ENCODE results near the gene MAP4K3. TPM values are rescaled to one million over a fixed set of nuclear protein-coding genes. Genes with fewer than 3 reads are reported as not detected.
A peak's percentile ranks its signal among the peaks of the same experiment; 100 is the strongest.
"Not testable (repeated sequence)": the region's sequence is repeated elsewhere in the genome, so short reads cannot be mapped to it uniquely, and the experiment has no call there.

MAP4K3 gene
- total RNA-seq, 1 experiment from 2014 or later, result 20.1 TPM

DNA sequence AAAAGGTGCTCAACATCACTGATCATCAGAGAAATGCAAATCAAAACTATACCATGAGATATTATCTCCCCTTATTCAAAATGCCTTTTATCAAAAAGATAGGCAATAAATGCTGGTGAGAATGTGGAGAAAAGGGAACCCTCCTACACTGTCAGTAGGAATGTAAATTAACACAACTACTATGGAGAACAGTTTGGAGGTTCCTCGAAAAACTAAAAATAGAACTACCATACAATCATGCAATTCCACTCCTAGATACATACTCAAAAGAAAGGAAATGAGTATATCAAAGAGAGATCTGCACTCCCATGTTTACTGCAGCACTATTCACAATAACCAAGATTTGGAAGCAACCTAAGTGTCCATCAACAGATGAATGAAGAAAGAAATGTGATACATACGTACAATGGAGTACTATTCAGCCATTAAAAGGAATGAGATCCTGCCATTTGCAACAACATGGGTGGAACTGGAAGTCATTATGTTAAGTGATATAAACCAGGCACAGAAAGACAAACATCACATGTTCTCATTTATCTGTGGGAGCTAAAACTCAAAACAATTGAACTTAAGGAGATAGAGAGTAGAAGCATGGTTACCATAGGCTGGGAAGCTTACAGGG is 63.8 kb downstream of the MAP4K3 start:
- no peak for DNase-seq (ENCODE audit: low spot score)

DNA sequence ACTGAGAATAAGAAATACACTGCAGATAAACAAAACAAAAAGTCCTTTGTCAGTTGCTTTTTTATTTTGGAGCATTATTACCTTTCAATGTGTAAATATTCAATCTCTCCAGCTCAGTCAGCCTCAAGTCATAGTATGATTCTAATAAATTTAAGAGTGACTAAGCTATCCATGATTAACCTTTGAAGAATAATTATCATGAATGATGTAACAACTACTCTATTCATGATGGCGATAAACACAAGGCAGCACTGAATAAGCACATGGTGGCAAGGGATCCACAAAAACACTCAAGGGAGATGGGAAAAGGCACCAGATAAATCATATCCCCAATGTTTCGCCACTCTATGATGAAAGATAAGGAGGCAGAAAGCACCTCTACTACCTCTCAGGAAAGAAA is 67.0 kb downstream of the MAP4K3 start:
- DNase-seq (ENCODE audit: low spot score), result no peak

DNA sequence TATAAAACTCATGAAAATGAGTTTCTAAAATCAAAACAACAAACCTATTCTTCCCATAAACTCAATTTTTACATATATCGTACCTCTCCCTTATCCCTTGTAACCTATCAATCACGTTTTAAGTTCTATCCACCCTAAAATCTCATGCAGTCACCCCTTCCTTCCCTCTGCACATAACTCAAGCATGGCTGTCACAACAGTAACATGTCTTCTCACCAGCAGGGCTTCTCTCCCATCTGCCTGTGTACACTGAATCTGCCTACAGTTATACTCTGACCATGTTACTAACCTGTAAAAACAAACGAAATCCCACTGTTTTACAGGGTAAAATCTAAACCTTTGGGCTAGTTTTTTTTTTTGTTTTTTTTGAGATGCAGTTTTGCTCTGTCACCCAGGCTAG is 68.2 kb downstream of the MAP4K3 start:
- DNase-seq (ENCODE audit: low spot score), result no peak

DNA sequence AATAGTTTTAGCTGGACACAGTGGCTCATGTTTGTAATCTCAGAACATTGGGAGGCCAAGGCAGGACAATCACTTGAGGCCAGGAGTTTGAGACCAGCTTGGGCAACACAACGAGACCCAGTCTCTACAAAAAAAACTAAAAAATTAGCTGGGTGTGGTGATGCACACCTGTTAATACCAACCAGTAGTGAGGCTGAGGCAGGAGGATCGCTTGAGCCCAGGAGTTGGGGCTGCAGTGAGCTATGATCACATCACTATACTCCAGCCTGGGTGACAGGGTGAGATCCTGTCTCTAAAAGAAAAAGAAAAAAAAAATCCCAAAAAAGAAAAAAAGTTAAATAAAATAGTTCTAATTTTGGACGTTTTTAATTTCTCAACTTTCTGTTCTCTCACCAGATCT is 68.7 kb downstream of the MAP4K3 start:
- no peak for DNase-seq (ENCODE audit: low spot score)

GRCh38 chr2:39362595-39362994 is 74.5 kb downstream of the MAP4K3 start:
- no peak for DNase-seq (ENCODE audit: low spot score)

DNA sequence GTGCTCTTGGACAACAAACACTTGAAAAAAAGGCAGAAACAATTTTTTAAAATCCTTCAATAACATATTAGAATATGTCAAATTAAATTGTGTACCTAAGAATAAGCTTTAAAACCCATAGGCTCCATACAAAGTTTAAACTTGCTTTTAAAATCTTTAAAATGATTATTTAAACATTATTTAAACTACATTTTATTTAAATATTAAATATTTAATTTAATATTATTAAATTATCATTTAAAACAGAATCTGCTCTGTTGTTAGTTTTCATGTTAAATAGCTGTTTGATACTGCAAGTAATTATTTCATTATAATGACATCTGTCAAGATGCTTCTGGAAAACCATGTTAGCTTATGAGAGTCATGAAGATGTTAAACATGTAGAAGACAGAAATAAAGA is 75.6 kb downstream of the MAP4K3 start:
- no peak for DNase-seq (ENCODE audit: low spot score)

DNA sequence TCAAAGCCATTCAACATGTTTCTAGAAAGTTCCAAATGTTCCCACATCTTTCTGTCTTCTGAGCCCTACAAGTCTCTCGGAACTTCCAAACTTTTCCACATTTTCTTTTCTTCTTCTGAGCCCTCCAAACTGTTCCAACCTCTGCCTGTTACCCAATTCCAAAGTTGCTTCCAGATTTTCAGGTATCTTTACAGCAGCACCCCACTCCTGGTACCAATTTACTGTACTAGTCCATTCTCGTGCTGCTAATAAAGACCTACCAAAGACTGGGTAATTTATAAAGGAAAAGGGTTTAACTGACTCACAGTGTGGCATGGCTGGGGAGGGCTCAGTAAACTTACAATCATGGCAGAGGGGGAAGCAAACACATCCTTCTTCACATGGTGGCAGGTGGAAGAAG is 76.7 kb downstream of the MAP4K3 start:
- not testable (repeated sequence) for DNase-seq (ENCODE audit: low spot score)

DNA sequence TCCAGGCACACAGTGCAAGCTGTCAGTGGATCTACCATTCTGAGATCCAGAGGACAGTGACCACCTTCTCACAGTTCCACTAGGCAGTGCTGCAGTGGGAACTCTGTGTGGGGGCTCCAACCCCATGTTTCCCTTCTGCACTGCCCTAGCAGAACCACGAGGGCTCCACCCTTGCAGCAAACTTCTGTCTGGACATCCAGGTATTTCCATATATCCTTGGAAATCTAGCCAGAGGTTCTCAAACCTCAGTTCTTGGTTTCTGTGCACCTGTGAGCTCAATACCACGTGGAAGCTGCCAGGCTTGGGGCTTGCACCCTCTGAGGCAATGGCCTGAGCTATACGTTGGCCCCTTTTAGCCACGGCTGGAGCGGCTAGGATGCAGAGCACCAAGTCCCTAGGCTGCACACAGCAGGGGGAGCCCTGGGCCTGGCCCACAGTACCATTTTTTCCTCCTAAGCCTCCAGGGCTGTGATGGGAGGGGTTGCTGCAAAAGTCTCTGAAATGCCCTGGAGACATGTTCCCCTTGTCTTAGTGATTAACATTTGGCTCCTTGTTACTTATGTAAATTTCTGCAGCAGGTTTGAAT is 77.5 kb downstream of the MAP4K3 start:
- no peak for DNase-seq (ENCODE audit: low spot score)

DNA sequence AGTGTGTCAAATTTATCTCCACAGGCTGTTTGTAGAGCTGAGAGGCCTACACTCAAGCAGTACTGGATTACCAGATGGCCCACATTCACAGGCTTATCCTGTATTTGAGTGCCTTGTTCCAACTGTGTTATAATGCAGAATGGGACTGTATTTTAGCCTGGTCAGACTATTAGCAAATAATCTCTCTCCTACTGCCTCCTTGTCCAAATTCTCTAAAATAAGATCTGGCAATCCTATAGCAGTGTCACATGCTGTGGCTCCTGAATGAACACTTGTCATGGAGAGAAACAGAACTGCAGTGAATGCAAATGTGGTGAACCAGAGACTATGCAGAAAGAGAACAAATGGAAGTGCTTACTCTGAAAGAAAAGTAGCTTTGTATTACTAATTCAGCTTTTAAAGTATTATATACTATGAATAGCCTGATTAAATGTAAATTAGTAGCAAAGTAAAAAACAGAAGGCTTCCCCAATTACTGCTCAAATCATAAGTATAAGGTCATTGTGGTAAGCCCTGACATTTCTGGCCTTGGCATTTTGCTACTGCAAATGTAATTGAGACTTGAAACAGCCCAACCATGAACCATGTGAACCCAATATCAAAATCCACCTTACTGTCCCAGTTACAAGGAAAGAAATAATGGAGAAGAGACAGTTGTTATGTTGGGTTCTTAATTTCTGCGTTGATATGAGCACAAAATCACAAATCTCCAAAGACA is 80.0 kb downstream of the MAP4K3 start:
- DNase-seq (ENCODE audit: low spot score), result no peak

- no peak for DNase-seq (ENCODE audit: low spot score)
Observed at GRCh38 chr2:39350658-39351057, 86.4 kb downstream of the MAP4K3 start.

GRCh38 chr2:39338502-39338901 is 98.6 kb downstream of the MAP4K3 start:
- no peak for DNase-seq (ENCODE audit: low spot score)

GRCh38 chr2:39335930-39336329 is 101.2 kb downstream of the MAP4K3 start:
- no peak for DNase-seq (ENCODE audit: low spot score)

DNA sequence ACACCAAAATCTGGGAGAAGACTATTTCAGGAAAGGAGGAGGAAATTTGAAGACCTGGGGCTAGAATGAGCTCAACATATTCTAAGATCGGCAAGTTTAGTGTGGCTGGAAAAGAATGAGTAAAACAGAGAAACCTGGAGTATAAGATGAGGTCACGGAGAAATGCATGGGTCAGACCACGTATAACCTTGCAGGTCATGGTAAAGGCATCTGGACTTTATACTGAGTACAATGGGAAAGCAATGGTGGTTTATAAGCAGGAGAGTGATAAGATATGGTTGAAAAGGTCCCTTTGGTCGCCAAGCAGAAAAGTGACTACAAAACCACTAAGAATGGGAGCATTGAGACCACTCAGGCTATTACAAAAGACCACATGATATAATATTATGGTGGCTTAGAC is 102.1 kb downstream of the MAP4K3 start:
- DNase-seq (ENCODE audit: low spot score), result no peak

DNA sequence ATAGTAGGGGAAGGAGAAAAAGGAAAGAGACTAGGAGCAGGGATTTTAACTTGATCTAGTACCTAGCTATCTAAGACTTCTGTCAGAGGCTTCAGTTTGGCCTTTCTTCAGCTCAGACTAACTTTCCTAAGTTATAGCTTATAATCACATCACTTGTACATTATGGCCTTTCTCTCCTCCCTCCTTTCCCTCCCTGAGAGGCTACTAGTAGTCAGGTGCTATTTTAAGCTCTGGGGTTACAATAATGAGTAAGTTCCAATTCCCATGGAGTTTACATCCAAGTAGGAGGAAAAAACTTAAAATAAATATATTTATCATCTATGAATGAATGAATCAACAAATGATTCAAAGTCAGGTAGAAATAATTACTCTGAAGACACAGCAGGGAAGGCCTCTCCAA is 102.6 kb downstream of the MAP4K3 start:
- no peak for DNase-seq (ENCODE audit: low spot score)

GRCh38 chr2:39326644-39327043 is 110.4 kb downstream of the MAP4K3 start:
- no peak for DNase-seq (ENCODE audit: low spot score)

- no peak for DNase-seq (ENCODE audit: low spot score)
Observed at GRCh38 chr2:39325966-39326365, 111.1 kb downstream of the MAP4K3 start.

DNA sequence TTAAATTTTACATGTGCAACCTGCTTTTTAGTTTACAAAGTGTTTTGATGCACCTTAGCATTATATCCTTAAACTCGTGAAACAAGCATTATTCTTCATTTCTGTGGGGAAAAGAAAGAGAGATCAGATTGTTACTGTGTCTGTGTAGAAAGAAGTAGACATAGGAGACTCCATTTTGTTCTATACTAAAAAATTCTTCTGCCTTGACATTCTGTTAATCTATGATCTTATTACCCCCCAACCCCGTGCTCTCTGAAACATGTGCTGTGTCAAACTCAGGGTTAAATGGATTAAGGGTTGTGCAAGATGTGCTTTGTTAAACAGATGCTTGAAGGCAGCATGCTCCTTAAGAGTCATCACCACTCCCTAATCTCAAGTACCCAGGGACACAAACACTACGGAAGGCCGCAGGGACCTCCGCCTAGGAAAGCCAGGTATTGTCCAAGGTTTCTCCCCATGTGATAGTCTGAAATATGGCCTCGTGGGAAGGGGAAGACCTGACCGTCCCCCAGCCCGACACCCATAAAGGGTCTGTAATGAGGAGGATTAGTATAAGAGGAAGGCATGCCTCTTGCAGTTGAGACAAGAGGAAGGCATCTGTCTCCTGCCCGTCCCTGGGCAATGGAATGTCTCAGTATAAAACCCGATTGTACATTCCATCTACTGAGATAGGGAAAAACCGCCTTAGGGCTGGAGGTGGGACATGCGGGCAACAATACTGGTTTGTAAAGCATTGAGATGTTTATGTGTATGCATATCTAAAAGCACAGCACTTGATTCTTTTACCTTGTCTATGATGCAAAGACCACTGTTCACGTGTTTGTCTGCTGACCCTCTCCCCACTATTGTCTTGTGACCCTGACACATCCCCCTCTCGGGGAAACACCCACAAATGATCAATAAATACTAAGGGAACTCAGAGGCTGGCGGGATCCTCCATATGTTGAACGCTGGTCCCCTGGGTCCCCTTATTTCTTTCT is 115.7 kb downstream of the MAP4K3 start:
- not testable (repeated sequence) for DNase-seq (ENCODE audit: low spot score)

GRCh38 chr2:39320162-39320561 is 116.9 kb downstream of the MAP4K3 start:
- no peak for DNase-seq (ENCODE audit: low spot score)

- peak; percentile 14 for DNase-seq (ENCODE audit: low spot score)
Observed at GRCh38 chr2:39313575-39313974, 123.5 kb downstream of the MAP4K3 start.

GRCh38 chr2:39311469-39311868 is 125.6 kb downstream of the MAP4K3 start:
- DNase-seq (ENCODE audit: low spot score), result no peak

DNA sequence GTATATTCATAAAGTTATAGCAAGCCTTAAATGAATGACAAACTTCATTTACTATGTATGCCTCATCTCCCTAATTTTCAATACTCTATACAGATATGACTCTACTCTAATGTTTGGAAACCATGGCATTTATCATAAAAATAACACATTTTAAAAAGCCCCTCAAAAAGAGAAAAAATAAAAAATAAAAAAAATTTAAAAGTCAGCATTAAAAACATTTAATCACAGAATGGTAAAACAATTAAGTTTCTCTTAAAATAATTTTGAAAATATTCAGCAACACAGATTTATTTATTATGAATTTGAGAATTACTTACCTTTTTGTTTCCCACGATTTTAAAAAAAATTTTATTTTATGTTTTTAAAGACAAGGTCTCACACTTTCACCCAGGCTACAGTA is 128.3 kb downstream of the MAP4K3 start:
- no peak for DNase-seq (ENCODE audit: low spot score)

- DNase-seq (ENCODE audit: low spot score), result no peak
Observed at GRCh38 chr2:39306626-39307025, 130.5 kb downstream of the MAP4K3 start.

Data from H4 (cell line).